NCI-H526 treated with DMSO at 0.1 percent for 48 hours (cell line): ENCODE measurements around the gene MSI2.

Source experiments
- DNase-seq: peaks from one replicate; lab custom pipeline; 2025; lab: John Stamatoyannopoulos, UW

MSI2 gene

DNA sequence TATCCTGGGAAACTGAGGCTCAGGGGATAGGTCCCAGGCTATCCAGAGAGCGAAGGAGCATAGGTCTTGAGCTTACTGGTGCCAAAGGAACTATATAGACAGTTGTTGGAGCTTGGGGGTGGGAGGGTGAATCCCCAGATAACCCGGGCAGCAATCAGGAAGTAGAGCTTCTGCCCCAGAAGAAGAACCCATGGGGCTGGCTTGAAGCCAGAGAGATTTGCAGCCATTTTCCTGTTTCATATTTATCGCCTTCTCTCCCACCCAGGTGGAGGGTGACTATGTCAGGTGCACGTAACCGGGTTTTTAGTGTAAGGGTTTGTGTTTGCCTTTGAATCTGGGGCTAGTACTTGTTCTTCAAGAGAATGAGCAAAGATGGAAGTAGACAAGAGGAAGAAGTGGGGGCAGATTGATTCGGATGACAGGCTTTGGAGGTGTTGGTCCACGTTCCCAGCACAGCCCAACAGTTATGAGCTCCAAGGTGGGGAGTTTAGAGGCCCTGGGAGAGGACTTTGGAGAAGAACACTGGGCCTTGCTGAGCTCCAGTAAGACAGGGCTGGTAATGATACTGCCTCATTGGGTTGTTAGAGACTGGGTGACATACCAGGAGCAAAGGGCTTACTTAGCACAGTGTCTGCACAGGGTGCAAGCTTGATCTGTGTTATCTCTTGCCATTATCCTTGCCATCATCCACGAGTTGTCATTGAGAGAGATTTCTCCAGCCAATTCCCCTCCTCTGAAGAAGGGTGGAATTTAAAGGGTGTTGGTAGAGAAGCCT is 343.1 kb downstream of the MSI2 start:
- no peak for DNase-seq

DNA sequence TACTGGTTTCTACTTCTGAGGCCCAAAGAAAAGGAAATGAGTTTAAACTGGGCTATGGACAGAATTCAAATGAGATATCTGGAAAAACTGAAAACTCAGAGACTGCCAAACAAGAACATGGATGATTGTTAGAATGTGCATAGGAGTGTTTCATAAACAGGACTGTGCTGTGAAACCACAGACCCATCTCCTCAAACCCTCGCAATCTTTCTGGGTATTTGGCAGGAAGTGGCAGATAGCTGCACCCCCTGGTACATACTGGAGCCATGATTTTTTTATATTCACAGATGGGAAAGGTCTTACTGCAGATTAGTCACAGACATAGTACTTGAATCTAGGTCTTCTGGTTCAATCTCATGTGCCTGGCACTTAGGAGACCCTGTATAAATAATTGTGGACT is 343.8 kb downstream of the MSI2 start:
- no peak for DNase-seq

DNA sequence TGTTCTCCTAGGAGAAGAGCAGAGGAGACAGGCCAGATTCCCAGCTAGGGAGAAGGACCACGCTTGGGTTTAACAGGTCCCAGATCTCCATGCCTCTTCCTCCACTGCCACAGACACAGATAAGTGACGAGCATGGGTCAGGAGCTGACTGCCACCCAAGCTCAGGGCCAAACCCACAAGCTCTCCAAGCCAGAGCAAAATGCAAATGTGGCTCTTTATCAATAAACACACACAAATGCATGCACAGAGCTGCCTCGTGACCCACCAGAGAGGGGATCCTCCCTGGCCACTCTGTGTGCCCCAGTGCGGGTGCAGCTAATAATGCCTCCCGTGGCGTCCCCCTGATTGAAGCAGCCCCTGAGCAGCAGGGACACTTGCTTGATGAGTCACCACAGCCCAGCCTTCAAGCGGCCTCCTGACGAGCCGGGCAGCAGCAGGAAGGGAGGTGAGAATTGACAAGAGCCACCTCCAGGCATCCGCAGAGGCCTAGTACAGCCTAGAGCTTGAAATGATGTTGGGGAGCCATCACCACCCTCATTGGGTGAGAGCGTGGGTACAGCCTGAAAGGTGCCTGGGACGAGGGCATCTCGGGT is 344.9 kb downstream of the MSI2 start:
- peak; percentile 30 for DNase-seq

DNA sequence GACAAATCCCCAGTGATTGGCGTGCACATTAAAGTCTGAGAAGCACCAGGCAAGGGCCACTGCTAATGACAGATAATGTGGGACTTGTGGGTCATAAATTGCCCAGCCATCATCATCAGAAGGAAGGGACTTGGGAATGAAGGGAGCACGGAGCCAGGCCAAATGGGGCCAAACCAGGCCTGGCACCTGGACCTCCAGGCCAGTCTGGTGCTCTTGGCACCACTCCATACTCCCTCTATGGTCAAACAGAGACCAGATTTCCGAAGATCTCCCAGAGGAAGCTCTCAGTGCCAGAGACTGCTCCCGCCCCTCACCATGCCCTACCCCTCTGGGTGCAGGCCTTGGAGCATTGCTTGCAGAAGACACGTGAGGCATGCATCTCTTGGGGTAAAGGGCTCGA is 346.6 kb downstream of the MSI2 start:
- DNase-seq, result no peak

DNA sequence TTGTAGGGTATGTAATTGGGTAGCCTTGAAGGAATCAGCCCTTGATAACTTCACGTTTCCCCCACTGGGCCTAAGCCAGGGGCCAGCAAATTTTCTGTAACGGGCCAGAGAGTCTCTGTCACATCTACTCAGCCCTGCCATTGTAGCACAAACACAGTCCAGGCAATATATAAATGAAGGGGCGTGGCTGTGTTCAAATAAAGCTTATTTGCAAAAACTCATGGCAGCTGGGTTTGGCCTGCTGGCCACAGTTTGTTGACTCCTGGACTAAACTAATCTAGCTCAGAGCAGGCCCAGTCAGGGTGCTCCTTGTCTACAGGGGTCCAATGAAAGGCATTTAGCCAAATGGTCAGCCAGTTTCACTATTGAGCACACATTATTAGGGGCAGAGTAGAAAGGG is 347.2 kb downstream of the MSI2 start:
- peak; percentile 66 for DNase-seq

DNA sequence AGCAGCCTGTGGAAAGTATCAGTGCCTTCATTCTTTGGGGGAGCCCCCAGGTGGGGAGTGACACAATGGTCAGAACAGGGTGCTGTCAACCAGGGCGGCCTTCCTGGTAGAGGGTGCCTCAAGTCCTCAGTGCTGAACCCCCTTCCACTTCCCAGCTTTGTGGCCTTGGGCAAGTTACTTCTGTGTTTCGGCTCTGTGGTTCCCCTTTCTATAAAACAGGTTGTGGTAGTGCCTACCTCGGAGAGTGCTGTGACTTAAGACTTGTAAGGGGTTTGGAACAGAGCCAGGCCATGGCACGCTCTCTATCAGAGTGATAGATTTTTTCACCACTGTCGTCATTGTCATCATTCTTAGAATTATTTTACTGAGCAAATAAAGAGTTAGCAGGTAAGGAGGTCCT is 347.7 kb downstream of the MSI2 start:
- no peak for DNase-seq

DNA sequence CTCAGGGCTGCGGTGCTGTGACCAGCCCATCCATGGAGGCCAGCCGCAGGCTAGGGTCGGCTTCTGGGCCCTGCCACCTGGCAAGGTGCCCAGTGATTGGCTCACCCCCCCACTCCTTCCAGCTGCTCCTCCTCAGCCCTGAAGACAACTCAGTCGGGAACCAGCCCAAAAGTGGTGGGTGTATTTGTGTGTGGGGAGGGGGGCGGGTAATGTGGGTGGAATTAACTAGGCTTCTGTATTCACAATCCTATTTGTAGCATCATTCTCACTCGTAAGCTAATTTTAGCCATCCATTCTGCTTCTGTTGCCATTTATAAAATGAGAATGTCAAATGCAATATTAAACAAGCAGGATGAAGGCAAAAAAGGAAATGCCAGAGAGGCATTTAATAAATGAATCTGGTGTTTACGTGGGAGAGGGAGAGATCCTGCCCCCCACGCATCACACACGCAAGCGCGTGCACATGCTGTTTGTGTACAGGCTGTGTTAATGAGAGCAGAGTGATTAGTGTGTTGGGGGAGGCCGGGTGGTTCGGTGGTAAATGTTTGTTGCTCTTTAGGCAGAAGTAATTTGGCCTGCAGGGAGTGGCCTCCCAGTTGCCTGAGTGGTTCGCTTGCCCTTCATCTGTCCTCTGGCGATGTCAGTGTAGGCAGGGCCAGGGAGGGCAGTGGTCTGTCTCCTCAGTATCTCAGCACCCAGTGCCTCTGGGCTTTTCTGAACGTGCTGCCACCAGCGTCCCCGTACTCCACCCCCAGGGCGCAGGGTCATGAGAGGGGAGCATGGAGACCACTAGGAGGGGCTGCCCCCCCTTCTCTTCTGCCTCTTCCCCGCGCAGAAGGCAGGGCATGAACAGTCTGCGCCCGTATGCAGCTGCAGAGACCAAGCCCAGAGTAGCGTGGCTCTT is 348.7 kb downstream of the MSI2 start:
- peak; percentile 69 for DNase-seq

DNA sequence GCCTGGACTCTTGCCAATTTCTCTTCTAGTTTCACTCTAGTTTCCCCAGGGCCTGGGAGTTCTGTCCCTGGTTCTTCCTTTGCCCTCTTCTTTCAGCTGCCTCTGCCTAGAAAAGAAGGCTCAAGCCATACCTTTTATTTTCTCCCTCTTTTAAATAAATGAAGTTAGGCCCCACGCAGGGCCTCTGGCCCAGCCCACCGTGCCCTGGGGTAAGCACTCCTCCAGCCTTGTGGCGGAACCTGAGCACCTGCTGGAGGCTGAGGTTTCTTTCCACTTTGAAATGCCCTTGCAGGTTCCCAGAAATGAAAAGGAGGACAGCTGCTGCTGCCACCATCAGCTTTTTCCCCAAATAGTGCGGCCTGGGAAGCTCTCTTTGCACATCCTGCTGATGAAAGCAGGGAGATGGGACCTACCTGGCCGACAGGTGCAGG is 349.4 kb downstream of the MSI2 start:
- DNase-seq, result peak; percentile 83

DNA sequence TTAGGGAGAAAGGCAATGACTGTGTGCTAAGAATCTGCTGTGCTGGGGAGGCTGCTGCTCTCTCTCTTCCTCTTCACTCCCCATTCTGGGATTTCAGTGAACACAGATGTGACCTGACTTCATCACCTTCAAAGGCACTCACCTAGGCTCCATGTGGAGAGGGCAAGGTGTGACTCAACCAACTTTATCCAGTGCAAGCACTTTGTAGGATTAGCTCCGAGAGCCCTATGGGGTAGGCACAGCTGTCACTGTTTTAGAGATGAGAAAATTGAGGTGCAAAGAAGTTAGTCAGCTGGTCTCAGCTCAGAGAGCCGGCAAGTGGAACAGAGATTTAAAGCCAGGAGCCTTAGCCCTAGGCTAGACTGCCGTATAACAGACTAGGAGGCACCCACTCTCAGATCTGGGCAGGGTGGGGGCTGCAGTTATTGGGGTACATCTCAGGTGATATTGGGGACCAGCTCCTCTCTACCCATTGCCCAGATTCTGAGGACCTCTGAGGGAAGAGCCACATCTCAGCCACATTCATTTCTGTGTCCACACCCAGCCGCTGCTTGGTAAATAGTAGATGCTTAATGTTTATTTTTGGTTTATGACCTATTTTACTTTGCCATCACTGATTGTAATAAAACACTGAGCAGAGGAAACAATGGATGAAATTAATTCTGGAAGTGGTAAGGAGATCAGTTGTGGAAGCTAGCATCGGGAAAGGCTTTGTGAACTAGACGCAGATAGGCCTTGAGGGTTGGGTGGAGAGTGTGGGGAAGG is 350.0 kb downstream of the MSI2 start:
- peak; percentile 62 for DNase-seq

DNA sequence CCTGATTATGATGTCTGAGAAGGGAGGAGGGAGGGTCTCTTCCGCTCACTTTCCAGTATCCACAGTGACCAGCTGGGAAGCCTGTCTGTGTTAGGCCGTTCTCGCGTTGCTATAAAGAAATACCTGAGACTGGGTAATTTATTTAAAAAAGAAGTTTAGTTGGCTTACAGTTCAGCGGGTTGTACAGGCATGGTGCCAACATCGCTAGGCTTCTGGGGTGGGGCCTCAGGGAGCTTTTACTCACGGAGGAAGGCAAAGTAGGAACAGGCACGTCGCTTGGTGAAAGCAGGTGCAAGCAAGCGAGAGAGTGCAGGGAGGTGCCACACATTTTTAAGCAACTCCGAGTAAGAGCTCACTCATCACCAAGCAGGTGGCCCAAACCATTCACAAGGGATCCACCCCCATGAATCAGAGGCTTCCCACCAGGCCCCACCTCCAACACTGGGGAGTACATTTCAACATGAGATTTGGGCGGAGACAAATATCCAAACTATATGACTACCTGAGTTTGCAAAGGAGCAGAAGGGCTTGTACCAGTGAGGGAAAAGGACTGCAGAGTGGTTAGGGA is 351.3 kb downstream of the MSI2 start:
- DNase-seq, result peak; percentile 63

DNA sequence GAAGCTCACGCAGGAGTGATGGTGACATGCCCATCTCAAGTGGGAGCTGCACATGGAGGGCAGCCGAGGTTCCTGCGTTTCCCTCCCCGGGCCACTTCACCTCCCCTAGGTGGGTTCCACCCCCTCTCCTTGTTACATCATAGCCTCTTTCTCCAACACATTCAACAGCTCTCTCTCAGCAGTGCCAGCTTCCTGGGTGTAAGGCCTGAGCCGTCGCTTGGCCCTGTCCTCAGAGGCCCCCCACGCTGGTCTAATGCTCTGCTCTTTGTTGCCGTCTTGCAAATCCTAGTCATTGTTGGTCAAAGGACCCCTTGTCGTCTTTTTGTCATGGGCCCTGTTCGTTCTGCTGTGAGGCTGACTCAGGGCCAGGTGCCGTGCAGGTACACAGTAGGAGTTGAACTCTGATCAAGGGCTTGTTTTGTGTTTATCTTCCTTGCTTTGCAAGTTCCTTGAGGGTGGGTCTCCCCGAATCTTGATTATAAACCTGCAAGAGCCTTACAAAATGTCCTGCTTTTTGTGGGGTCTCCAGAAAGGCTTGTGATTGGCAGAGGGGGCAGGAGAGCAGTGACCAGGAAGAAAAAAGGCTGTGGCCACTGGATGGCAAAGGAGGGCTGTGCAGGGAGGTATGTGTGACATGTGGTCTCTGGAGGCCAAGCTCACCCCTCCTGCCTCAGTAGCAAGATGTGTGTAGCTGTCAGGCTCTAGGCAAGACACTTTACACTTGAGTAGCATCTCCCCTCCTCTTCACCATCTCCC is 352.2 kb downstream of the MSI2 start:
- DNase-seq, result no peak

DNA sequence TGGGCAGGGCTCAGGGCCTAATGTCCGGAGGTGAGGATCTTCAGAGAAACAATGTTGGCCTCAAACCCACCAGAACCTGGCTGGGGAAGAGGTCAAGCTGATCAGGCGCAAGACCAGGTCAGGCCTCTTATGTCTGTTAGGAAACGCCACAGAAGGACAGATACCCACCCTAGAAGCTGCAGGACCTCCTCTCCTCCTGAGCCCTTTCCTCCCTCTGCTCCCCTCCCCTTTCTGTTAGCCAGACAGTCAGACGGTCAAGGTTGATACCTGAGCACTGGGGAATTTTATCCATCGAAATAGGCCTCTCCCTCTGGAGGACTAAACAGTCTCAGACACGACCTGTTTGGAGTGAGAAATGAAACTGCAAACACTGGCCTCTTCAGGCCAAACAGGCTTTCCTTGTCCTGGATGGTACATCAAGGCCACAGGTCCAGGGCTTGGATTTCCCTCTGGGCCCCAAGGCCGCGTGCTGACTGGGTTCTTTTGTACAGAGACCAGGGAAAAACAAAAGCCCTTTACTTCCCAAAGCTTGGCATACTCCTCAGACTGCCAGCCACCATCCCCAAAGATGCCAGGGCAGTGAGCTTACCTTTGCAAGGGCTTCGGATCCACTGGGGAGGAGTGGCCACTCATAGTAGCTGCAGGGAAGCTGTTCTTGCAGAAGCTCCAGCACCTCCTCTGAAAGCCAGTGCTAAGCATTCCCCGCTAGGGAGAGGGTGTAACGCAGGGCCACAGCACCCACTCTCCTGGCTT is 353.0 kb downstream of the MSI2 start:
- no peak for DNase-seq

DNA sequence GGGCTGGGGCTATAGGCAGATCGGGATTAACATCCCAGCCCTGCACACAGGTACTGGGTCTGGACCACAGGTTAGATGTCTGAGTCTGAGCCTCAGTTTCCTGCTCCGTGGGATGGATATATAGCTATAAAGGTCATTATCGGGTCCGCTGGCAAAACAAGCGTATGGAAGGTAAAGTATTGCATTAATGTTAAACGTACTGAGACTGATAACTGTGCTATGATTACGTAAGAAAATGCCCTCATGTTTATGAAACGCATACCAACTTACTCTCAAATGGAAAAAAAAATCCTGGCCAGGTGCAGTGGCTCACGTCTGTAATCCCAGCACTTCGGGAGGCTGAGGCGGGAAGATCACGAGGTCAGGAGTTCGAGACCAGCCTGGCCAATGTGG is 353.6 kb downstream of the MSI2 start:
- peak; percentile 37 for DNase-seq

DNA sequence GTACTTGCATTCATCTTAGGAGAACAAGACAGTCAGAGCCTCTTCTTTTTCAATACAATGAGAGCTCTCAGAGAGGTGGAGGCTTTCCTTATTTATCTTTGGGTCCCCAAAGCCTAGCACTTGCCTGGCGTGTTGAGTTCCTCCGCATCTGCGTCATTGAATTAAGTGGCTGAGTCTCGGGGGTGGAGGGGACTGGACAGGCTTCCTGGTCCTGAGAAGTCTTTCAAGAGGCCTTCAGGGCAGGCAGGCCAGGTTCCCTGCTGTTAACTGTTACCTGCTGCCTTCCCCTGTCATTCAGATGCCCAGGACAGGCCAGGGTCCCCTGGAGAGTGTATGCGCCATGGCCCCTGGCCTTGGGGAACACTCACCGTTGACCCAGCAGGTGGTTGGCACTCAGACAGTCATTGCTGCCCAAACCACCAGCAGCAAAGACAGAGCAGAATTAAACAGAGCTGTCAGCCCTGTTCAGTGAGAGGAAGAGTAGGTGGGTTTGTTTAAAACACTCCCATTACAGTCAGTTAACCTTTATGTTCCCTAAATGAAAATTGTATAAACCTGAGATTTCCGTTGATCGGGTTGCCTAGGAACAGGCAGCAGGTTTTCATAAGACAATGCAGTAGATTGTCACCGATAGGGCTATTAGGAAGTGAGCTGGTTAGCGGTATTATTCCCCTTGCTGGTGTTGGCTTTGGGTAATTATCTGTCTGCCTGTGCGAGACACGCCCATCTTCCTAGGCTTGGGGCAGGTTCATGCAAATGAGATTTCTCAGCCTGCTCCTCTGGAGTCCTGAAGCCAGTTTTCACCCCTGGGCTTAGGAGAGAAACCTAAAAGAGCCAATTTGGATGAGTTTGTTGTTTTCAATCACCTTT is 356.1 kb downstream of the MSI2 start:
- peak; percentile 98 for DNase-seq

DNA sequence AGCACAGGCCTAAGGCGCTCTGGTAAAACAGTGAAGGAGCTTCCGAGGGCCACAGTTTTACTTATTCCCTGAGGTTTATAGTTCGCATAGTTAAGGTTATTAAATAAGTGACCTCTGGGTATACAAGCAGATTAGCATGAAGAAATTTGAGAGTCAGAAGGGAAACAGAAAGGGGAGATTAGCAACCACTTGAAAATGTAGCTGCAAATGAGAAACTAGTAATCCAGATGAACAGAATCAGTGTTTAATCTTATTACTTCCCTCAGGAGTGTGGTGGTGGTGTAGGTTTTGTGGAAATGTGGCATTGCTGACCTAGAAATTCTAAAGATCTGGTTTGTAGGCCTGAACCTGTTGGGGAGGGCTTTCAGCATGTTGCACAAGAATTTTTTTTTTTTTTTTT is 358.4 kb downstream of the MSI2 start:
- DNase-seq, result peak; percentile 51

DNA sequence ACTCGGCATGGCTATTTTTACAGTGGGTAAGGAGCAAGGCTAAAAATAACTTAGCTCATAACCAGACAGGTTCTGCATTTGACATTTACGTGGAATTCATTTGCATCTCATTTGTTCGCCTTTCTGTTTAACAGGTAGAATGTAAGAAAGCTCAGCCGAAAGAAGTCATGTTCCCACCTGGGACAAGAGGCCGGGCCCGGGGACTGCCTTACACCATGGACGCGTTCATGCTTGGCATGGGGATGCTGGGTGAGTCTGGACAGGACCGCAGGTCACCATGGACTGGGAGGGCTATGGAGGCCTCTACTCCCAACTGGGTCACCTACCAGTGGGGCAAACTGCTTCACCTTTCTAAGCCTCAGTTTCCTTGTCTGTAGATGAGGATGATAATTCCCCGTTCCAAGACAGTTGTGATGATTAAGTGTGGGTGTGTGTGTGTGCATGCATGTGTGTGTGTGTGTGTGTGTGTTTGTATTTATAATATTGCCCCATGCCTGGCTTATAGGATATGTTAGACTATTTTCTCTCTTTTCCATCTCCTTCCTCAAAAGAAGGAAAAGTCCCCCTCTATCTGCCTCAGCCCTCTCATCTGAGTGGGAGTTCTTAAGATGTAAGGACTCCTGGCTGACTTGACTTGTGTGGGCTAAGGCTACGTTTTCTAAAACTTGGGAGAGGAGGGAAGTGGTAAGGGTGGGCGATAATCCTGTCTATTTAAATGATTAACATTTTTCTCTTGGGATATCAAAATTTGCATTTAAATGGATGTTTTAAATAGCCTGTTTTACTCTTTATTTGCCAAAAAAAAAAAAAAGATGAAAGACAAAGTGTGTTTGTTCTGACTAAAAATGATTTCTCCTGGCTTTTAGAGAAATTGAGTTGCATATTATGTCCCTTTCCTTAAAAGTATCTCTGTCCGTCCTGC is 359.8 kb downstream of the MSI2 start:
- peak; percentile 94 for DNase-seq

DNA sequence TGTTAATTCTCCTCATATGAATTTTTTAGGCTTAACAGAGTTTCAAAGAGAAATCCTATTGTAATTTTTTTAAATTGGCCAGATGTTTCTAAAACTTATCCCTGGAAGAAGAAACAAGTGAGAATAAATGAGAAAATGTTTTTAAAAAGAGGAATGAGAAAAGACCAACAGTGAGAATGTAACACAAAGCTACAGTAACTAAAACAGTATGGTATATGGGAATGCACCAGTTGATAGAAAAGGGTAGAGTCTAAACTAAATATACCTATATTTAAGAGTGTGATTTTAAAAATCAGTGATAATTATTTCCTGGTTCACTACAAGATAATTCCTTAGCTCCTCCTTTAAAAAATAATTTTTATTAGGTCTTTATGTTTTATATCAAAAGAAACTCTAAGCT is 360.9 kb downstream of the MSI2 start:
- DNase-seq, result no peak
